NCI-H446 (cell line): ENCODE results near the gene ONECUT3.
A peak's percentile ranks its signal among the peaks of the same experiment; 100 is the strongest.
"Not testable (repeated sequence)": the region's sequence is repeated elsewhere in the genome, so short reads cannot be mapped to it uniquely, and the experiment has no call there.

Experiments used
- DNase-seq, 2 experiments: peaks; one replicate each; lab custom pipeline; 2025; lab: John Stamatoyannopoulos, UW

ONECUT3 gene

DNA sequence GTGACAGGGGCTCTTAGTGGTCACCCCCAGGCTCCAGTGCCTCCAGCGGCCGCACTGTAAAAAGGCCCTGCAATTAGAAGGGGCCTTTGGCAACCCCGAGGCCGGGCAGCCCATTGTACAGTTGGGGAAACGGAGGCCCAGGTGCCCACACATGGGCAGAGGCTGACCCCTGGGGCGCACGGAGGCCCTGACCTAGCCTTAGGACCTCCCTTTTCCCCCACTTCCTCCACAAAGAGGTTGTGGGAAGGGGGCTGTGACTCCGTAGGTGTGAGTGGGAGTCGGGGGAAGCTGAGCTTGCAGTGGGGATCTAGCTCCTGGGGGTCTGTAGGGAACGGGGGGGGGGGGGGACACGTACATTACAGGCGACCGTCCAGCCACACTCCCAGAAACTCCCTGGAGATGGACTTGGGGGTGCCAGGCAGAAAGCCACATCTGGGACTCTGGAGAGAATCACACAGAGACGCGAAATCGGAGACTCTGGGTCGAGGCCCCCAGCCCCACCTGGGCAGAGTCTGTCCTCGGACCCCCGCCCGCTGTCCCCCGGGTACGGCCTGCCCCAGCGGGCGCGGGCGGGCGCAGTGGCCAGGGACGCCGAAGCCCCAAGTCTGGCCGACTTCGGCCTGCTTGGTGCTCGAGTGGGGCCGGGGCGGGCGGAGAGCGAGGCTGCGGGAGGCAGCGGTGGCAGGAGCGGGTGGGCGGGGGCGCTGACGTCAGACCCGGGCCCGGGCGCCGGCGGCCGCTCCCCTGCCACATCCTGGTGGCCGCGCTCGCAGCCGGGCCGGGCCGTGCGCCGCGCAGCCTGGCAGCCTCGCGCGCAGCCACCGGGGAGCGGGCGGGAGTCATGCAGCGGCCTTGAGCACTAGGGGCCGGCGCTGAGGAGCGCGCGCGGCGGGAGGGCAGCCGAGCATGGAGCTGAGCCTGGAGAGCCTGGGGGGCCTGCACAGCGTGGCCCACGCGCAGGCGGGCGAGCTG is at the start of gene ONECUT3:
Gene ONECUT3 (plus strand): TSS at position 750 of the 972 bp plus-strand sequence. CDS start 157 bp downstream, at position 907.
- no peak for DNase-seq

- no peak for DNase-seq
Observed at GRCh38 chr19:1704339-1704738, 49.0 kb upstream of the ONECUT3 start.

- DNase-seq, result no peak
Observed at GRCh38 chr19:1705367-1705766, 47.9 kb upstream of the ONECUT3 start.

DNA sequence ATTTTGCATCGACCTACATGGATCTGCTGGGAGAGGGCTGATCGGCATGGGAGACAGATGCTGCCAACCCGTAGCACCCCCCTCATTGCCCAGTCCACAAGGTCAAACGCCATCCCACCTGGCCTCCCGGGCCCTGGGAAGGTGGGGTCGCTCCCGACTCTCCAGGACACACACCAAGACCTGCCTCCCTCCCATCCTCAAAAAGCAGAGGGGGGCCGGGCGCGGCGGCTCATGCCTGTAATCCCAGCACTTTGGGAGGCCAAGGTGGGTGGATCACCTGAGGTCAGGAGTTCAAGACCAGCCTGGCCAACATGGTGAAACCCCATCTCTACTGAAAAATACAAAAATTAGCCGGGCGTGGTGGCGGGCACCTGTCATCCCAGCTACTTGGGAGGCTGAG is 46.7 kb upstream of the ONECUT3 start:
- DNase-seq, result not testable (repeated sequence)

DNA sequence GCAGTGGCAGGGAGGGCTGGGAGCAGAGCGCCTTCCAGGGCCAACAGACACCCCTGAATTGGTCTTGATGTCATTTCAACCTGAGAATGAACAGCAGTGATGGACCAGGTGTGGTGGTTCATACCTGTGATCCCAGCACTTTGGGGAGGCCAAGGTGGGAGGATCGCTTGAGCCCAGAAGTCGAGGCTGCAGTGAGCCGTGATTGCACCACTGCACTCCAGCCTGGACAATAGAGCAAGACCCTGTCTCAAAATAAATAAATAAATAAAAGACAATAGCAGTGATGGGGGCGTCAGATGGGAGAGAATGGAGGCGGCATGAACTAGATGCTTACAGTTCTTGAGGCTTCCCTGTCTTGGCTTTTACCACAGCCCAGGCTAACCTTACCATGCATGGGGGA is 46.1 kb upstream of the ONECUT3 start:
- DNase-seq, result no peak

DNA sequence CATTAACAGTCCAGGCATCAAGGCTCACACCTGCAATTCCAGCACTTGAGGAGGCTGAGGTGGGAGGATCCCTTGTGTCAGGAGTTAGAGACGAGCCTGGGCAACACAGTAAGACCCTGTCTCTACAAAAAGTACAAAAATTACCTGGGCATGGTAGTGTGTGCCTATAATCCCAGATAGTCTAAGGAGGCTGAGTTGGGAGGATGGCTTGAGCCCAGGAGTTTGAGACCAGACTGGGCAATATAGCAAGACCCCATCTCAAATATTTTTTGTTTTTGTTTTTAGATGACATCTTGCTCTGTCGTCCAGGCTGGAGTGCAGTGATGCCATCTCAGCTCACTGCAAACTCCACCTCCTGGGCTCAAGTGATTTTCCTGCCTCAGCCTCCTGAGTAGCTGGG is 40.1 kb upstream of the ONECUT3 start:
- no peak for DNase-seq

DNA sequence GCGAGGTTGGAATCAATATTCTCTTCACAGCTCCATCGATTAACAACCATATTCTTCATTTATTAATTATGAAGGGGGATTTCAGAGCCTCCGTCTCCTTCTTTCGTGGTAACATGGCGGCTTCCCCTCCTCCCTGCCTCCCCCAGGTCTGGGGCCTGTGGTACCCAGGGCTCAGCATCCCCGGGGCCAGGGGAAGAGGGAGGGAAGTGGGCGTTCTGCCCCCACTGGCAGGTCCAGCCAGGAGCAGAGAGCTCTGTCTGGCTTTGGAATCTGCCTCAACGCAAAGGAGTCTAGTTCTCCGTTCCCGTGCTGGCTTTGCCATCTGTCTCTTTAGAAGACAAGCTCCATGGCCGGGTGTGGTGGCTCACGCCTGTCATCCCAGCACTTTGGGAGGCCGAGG is 37.8 kb upstream of the ONECUT3 start:
- DNase-seq, result no peak

GRCh38 chr19:1717200-1717969 is 35.9 kb upstream of the ONECUT3 start:
- DNase-seq, result no peak

DNA sequence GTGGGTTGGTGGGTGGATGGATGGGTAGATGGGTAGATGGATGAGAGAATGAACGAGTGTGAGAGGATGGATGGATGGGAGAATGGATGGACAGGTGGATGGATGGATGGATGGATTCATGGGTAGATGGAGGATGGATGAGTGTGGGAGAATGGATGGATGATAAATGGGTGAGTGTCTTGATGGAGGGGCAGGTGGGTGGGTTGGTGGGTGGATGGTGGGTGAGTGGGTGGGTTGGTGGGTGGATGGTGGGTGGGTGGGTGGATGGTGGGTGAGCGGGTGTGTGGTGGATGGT is 35.4 kb upstream of the ONECUT3 start:
- no peak for DNase-seq

DNA sequence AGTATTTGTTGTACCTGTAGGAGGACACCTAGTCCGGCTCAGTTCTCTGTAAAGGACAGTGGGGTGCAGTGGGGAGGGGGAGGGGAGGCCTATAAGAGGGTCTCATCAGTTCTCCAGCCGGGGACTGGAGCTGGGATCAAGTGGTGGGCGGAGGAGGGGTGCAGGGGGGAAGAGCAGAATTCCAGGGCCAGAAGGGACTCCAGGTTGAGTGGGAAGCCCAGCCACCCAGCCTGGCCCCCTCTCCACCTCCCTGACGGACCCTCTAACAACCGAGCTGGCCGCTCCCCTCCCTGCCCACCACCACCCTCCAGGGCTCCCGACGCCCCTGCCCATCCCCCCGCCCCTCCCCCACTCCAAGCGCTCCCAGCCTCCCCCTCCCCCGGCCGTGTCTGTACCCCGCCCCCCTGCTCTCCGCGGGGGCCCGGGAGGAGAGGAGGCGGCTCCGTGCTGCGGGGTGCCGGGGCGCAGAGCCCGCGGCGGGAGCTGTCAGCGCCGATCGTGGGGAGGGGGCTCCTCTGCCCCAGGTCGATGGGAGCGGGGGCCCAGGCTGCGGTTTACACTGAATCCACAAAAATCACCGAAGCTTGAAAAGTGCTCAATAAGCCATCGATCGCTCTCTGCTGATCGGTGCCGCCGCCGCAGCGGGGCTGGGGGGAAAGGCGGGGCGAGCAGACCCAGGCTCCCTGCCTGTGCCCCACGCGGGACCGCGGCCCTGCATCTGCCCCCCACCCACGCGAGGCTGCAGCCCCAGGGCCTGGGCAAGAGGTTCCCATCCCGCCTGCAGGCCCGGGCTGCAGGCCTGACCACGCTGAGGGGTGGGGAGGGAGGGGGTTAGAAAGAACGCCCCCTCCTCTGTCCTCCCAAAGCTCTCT is 34.6 kb upstream of the ONECUT3 start:
- no peak for DNase-seq

GRCh38 chr19:1719519-1719918 is 33.8 kb upstream of the ONECUT3 start:
- DNase-seq, result no peak

- DNase-seq, result no peak
Observed at GRCh38 chr19:1720237-1720636, 33.1 kb upstream of the ONECUT3 start.

DNA sequence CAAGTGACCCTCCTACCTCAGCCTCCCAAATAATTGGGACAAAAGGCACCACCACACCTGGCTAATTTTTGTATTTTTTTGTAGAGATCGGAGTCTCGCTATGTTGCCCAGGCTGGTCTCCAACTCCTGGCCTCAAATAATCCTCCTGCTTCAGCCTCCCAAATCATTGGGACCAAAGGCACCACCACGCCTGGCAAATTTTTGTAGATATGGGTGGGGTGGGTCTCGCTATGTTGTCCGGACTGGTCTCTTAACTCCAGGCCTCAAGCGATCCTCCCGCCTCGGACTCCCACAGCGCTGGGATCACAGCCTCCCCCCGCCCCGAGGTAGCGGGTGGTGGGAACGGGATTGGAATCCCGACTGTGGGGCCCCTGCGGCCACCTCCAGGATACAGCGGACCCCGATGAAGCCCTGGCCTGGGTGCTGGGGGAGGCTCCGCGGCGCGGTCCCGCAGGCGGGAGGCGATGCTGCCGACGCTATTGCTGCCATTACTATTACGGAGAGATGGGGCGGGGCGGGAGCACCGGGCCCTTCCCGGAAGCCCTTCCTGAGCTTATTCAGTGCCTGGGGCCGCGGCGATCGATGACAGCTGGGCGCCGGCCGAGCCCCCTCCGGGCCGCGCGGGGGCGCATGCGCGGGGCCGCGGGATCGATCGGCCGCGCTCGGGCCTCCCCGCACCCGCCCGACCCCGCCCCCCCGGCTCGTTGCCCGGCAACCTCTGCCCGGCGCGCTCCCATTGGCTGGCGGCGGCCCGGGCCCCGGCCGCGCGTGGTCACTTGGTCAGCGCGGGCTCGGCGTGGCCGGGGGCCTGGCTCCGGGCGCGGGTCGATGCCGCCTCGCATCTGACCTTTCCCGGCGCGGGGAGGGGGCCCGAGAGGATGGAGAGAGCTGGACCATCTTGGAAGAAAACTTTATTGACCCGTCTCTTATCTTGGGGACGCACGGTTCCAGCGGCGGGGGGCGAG is 27.9 kb upstream of the ONECUT3 start:
- DNase-seq, result peak; percentile 35 to 89

DNA sequence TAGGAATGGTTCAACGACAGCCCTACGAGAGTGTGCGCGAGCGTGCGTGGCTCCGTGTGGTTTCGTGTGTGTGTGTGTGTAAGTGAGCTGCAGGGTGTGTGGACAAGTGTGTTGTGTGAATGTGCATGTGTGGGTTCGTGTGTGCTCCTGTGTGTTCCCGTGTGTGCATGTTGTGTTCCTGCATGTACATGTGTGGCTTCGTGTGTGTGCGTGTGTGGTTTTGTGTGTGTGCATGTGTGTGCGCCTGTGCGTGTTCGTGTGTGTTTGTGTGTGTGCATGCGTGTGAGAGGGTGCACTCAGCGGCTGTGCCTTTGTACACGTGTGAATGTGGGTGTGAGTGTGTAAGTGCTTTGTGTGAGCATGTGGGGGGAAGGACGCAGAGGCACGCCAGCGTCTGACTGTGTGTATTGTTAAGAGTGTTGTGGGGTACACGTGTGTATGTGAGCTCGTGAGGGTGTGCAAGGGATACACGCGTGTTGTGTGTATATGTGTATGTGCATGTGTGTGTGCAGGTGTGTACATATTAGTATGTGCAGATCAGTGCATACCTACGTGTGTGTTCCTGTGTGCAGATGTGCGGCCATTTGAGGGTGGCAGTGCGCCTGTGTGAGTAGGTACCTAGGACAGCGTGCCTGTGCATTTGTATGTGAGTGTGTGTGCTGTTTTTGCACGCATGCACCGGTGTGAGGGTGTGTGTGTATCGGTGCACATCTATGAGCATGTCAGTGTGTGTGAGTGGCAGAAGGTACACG is 24.3 kb upstream of the ONECUT3 start:
- no peak for DNase-seq

DNA sequence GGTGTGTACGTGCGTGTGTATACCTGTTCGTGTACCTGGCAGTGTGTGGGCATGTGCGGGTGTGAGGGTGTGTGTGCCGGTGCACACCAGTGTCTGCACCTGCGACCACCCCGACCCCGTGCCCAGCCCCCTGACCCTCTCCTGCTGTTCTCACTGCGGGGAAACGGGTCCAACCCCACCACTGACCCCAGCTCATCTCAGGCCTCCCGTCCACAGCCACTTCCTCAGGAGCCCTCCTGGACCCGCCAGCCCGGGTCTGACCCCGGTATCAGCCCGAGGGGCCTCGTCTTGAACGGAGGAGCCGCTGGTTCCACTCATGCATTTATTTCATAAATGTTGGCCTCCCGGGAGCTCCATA is 23.8 kb upstream of the ONECUT3 start:
- no peak for DNase-seq

- DNase-seq, result no peak
Observed at GRCh38 chr19:1730157-1730556, 23.1 kb upstream of the ONECUT3 start.

- DNase-seq, result no peak
Observed at GRCh38 chr19:1734321-1734966, 18.9 kb upstream of the ONECUT3 start.

DNA sequence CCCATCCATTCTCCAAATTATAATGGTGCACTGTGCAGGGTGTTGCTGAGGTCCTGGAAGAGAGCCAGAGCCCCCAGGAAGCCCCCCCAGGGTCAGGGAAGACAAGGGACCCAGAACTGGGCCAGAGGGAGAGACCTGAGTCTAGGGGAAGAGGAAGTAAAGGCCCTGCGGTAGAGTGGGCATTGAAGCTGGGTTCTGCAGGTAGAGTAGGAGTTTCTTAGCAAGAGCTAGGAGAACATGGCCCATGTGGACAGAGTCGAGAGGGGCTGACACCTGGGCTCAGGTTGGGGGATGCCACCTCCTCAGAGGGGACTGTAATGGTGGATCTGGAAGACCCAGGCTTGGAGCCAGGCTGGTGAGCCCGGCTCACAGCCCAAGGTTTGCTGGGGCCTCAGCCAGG is 17.0 kb upstream of the ONECUT3 start:
- DNase-seq, result no peak

GRCh38 chr19:1736927-1737326 is 16.4 kb upstream of the ONECUT3 start:
- no peak for DNase-seq
